ENCODE results near the gene SLC39A5. TPM values are rescaled to one million over a fixed set of nuclear protein-coding genes. Genes with fewer than 3 reads are reported as not detected.

SLC39A5 gene
- total RNA-seq, 1 experiment from 2014 or later: 0.87 TPM

DNA sequence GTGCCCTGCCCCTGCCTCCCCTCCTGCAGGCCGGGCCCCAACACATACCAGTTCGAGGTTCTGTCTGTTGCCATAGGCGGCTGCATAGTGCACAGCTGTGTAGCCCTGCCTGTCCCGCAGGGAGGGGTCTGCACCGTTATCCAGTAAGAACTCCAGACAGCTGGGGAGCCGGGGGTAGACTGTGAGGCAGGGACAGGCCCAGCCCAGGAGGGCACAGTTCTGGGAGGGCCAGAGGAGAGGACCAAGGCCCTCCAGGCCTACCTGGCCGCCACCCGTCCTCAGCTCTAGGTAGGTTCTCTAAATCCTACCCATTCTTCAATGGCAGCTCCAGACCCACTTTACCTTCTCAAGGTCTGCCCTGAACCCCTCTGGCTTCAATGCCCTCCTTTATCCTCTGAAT, 18.9 kb downstream of the SLC39A5 start:
- DNase-seq: no peak
- CTCF ChIA-PET: no interaction called here
- POLR2A ChIA-PET (ENCODE audit: unreplicated experiment): no interaction called here
- Histone ChIP-seq H3K36me3 (ENCODE audit: low read depth) (peaks cover 26% of the 10 kb centered on the region), H3K27me3 (ENCODE audit: insufficient read depth, low read depth) (no peaks in the 10 kb centered on the region), H3K4me3 (no peak overlapping the region), H3K4me1 (replicated peaks; ENCODE audit: insufficient read depth) (no peaks in the 10 kb centered on the region), H3F3A (ENCODE audit: insufficient read depth, low read depth) (no peaks in the 10 kb centered on the region), H3K4me2 (no peak overlapping the region), H3K27ac (no peak overlapping the region), H4K20me1 (ENCODE audit: insufficient read depth) (no peaks in the 10 kb centered on the region; the same call in 1 of the 2 replicates), H3K9me3 (ENCODE audit: insufficient read depth, low read depth) (no peaks in the 10 kb centered on the region), H3K79me2 (ENCODE audit: low read depth) (no peaks in the 10 kb centered on the region), H2AFZ (no peak overlapping the region), H3K9me2 (ENCODE audit: insufficient read depth) (no peaks in the 10 kb centered on the region)
- intact Hi-C loops (cut with micrococcal nuclease; ENCODE audit: unreplicated experiment): no loop called here
- TF ChIP-seq CTCF (conservative IDR thresholded peaks at IDR 0.05) (no peak), EZH2 (IDR thresholded peaks at IDR 0.05; ENCODE audit: low read depth) (no peak)
- BruUV-seq (replicated peaks): no TSS peak

DNA sequence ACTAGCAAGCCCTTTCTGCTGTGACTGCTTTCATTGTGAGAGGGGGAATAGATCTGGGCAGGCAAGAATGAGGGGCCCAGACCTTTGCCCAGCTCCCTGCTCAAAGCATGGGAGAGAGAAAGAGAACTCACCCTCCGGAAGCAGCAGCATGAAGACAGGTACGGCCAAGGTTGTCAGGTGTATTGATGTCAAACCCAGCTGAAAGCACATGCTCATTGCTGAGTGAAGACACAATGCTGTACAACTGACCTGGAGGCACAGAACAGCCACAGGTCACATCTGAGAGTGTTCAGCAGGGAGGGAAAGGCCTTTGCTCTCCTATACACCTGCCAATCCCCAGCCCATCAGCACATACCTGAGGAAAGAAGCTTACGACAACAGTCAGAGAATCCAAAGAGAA, 22.8 kb downstream of the SLC39A5 start:
- no peak for DNase-seq
- H4K20me1 ChIP-seq (ENCODE audit: insufficient read depth): peaks cover 19% of the 10 kb centered on the region
- H2AFZ ChIP-seq: no peak overlapping the region
- ChIA-PET POLR2A (ENCODE audit: unreplicated experiment) (no interaction called here), CTCF (no interaction called here)
- no peak overlapping the region for H3K4me2 ChIP-seq
- H3F3A ChIP-seq (ENCODE audit: insufficient read depth, low read depth): no peaks in the 10 kb centered on the region; the same call in 1 of the 2 replicates
- H3K27me3 ChIP-seq (ENCODE audit: insufficient read depth, low read depth): no peaks in the 10 kb centered on the region
- H3K36me3 ChIP-seq (ENCODE audit: low read depth): peaks cover 39% of the 10 kb centered on the region
- peaks cover 23% of the 10 kb centered on the region for H3K79me2 ChIP-seq (ENCODE audit: low read depth)
- H3K27ac ChIP-seq: no peak overlapping the region
- H3K9me3 ChIP-seq (ENCODE audit: insufficient read depth, low read depth): no peaks in the 10 kb centered on the region
- no peak for TF ChIP-seq CTCF (conservative IDR thresholded peaks at IDR 0.05)
- no peak overlapping the region for H3K4me3 ChIP-seq
- intact Hi-C loops (cut with micrococcal nuclease; ENCODE audit: unreplicated experiment): no loop called here
- H3K4me1 ChIP-seq (replicated peaks; ENCODE audit: insufficient read depth): peaks cover 12% of the 10 kb centered on the region
- H3K9me2 ChIP-seq (ENCODE audit: insufficient read depth): no peaks in the 10 kb centered on the region
- no TSS peak for BruUV-seq (replicated peaks)

GRCh38 chr12:56253091-56253490, 23.2 kb downstream of the SLC39A5 start:
- Histone ChIP-seq H3K27me3 (ENCODE audit: insufficient read depth, low read depth) (no peaks in the 10 kb centered on the region), H4K20me1 (ENCODE audit: insufficient read depth) (peaks cover 19% of the 10 kb centered on the region), H3K36me3 (ENCODE audit: low read depth) (peaks cover 39% of the 10 kb centered on the region), H3K27ac (no peak overlapping the region), H3F3A (ENCODE audit: insufficient read depth, low read depth) (no peaks in the 10 kb centered on the region; the same call in 1 of the 2 replicates), H2AFZ (no peak overlapping the region), H3K79me2 (ENCODE audit: low read depth) (peaks cover 26% of the 10 kb centered on the region), H3K9me3 (ENCODE audit: insufficient read depth, low read depth) (no peaks in the 10 kb centered on the region), H3K4me3 (no peak overlapping the region), H3K4me1 (replicated peaks; ENCODE audit: insufficient read depth) (peaks cover 12% of the 10 kb centered on the region), H3K4me2 (no peak overlapping the region), H3K9me2 (ENCODE audit: insufficient read depth) (no peaks in the 10 kb centered on the region)
- intact Hi-C loops (cut with micrococcal nuclease; ENCODE audit: unreplicated experiment): no loop called here
- POLR2A ChIA-PET (ENCODE audit: unreplicated experiment): no interaction called here
- BruUV-seq (replicated peaks): no TSS peak
- CTCF ChIA-PET: no interaction called here
- no peak for TF ChIP-seq CTCF (conservative IDR thresholded peaks at IDR 0.05)
- no peak for TF ChIP-seq EZH2 (IDR thresholded peaks at IDR 0.05; ENCODE audit: low read depth)
- no peak for DNase-seq
